ENCODE data around the gene IL2RA. TPM values are rescaled to one million over a fixed set of nuclear protein-coding genes. Genes with fewer than 3 reads are reported as not detected.

IL2RA gene
- total RNA-seq, 1 experiment from 2014 or later: not detected

GRCh38 chr10:5968681-5969453 lies 93.3 kb downstream of the IL2RA start:
- Histone ChIP-seq H4K8ac (replicated peaks; ENCODE audit: insufficient read length, low read depth, low read length) (no peak overlapping the region), H2BK120ac (ENCODE audit: low read depth, low read length, poor library complexity, severe bottlenecking) (no peak overlapping the region), H3K14ac (ENCODE audit: insufficient read depth, low read length) (no peak overlapping the region; the same call in 1 of the 2 replicates), H3T11ph (ENCODE audit: low read length) (no peak overlapping the region), H2AFZ (ENCODE audit: low read length) (no peak overlapping the region), H3K27ac (ENCODE audit: insufficient read length, low read depth, low read length) (no peak overlapping the region), H3K23ac (ENCODE audit: insufficient read length, low read depth, low read length) (no peak overlapping the region), H2BK20ac (ENCODE audit: low read depth, low read length, poor library complexity, severe bottlenecking) (no peak overlapping the region), H3K4me2 (ENCODE audit: insufficient read depth, insufficient read length, low read length) (no peak overlapping the region), H3K23me2 (ENCODE audit: insufficient read length, low read depth, low read length, poor library complexity, severe bottlenecking) (no peaks in the 10 kb centered on the region), H3K4ac (ENCODE audit: low read depth, low read length) (no peak overlapping the region), H3K27me3 (ENCODE audit: insufficient read depth, low read length) (no peaks in the 10 kb centered on the region), H3K4me1 (ENCODE audit: insufficient read depth, low read length) (no peaks in the 10 kb centered on the region), H3K18ac (ENCODE audit: insufficient read length, low read depth, low read length) (no peak overlapping the region), H3K79me1 (ENCODE audit: insufficient read depth, low read depth, low read length, poor library complexity, severe bottlenecking) (no peaks in the 10 kb centered on the region), H4K5ac (ENCODE audit: insufficient read length, low read depth, low read length) (no peak overlapping the region), H2BK5ac (ENCODE audit: insufficient read length, low read length) (no peak overlapping the region), H3K56ac (ENCODE audit: insufficient read length, low read depth, low read length) (no peak overlapping the region), H4K91ac (ENCODE audit: insufficient read length, low read depth, low read length) (no peak overlapping the region), H4K20me1 (ENCODE audit: control insufficient read depth, insufficient read depth, insufficient read length) (no peaks in the 10 kb centered on the region), H3K9ac (ENCODE audit: extremely low read depth, insufficient read length, low read length) (no peak overlapping the region), H3K9me3 (ENCODE audit: control insufficient read depth, low read depth, low read length) (no peaks in the 10 kb centered on the region), H2BK15ac (ENCODE audit: low read depth, low read length) (no peak overlapping the region), H2BK12ac (ENCODE audit: insufficient read length, low read depth, low read length) (no peak overlapping the region), H3K79me2 (ENCODE audit: insufficient read depth, low read length) (no peaks in the 10 kb centered on the region), H2AK5ac (ENCODE audit: insufficient read length, low read length) (no peak overlapping the region)
- Mint-ChIP-seq H3K9me3 (no peaks in the 10 kb centered on the region), H3K4me1 (no peaks in the 10 kb centered on the region), H3K27ac (no peak overlapping the region), H3K36me3 (ENCODE audit: insufficient read depth in 1 of 3, low read depth in 3 of 3) (no peaks in the 10 kb centered on the region), H3K4me3 (no peak overlapping the region), H3K27me3 (ENCODE audit: low read depth) (peaks cover 20% of the 10 kb centered on the region)
- WGBS (ENCODE audit: extremely low coverage, insufficient read length, low lambda C conversion rate): no CpG with 5 or more reads among the region's 9 CpGs
- DNase-seq: no peak
- no peak for TF ChIP-seq CTCF (conservative IDR thresholded peaks at IDR 0.05)

Data from H9 (cell line).